Thoracic aorta (tissue), 2 donors: ENCODE data around the gene REEP6. TPM values are rescaled to one million over a fixed set of nuclear protein-coding genes. Genes with fewer than 3 reads are reported as not detected.

Source experiments
- ATAC-seq: fragments of 150-250 bp; one replicate; pipeline ENCODE4 v1.8.0; 2017; ENCODE audit warnings: low read depth; ENCODE audit not compliant: insufficient number of reproducible peaks, low FRiP score
- DNase-seq: peaks from one replicate; pipeline ENCODE4 v3.0.0-alpha.2; 2020; ENCODE audit warnings: low spot score
- H3K27ac ChIP-seq, 2 donors: fragments of 200-600 bp; sonication (generic); 1 replicate in 1 of 2; 2 replicates in 1 of 2; pipeline ENCODE4 v1.5.1; 2016; ENCODE audit warnings: mild to moderate bottlenecking in 2 of 2, moderate library complexity in 2 of 2
- H3K27me3 ChIP-seq: fragments of 200-600 bp; sonication (generic); replicated peaks from 2 replicates; pipeline ENCODE4 v1.6.0; 2016; ENCODE audit warnings: mild to moderate bottlenecking; ENCODE audit not compliant: insufficient read depth
- H3K36me3 ChIP-seq: fragments of 200-600 bp; sonication (generic); one replicate; pipeline ENCODE4 v1.5.1; 2016
- H3K4me1 ChIP-seq, 2 donors: fragments of 200-600 bp; sonication (generic); 1 replicate in 1 of 2; 2 replicates in 1 of 2; pipeline versions ENCODE4 v1.5.1 to v1.6.0; 2016; ENCODE audit warnings: low read depth in 2 of 2, mild to moderate bottlenecking in 1 of 2; ENCODE audit not compliant: control insufficient read depth in 1 of 2
- H3K4me3 ChIP-seq: fragments of 200-600 bp; sonication (generic); 2 replicates; pipeline ENCODE4 v1.5.1; 2016; ENCODE audit warnings: mild to moderate bottlenecking
- H3K9me3 ChIP-seq: fragments of 200-600 bp; sonication (generic); 2 replicates; pipeline ENCODE4 v1.5.1; 2016
- CTCF ChIP-seq: fragments of 200-600 bp; sonication (generic); IDR thresholded peaks from one replicate; pipeline ENCODE4 v1.5.1; 2019; ENCODE audit warnings: antibody characterized with exemption
- total RNA-seq, 2 donors: library from RNA; depleted of rRNA; stranded (reverse); fragments of >200 nt; gene quantifications; one replicate each; pipeline versions ENCODE4 v1.1.0 to v1.2.3, GENCODE V29; 2016

Gene REEP6
- total RNA-seq, 2 donors from 2014 or later, result 0.35 to 1.6 TPM

DNA sequence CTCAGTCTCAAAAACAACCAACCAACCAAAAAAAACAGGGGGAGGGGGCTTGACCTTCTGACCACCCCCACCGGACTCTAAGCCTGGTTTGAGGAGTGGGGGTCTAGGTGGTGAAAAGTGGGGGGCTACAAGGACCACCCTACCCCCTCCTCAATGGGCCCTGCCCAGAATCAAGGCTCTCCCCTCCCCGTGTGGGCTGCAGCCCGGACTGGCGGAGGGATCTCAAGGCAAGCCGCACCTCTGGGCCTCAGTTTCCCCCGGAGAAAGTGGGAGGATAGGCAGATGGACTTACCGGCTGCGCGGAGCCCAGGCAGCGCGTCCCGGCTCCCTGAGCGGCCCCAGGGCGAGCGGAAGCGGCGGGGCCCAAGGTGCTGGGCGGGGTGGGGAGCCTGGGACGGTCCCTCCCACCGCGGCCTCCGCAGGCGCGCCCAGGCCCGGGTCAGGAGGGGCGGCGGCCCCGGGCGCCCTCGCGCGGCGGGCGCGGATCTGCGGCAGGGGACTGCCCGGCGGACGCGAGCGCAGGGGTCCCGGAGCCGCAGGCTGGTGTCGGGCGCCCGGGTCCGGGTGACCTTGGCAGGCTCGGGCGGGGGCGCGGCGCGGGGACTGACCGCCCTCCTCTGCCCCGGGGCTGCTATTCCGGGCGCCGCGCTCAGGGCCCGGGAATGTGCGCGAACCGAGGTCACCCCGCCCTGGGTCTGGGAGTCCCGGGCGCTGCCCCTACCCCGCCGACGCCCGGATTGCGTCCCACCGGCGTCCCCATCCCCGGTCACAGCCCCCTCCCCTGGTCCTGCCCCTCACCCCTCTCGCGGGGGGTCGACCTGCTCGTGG lies 21.9 kb downstream of the REEP6 start, which contains the start of gene ADAMTSL5:
Gene ADAMTSL5, minus strand, starts transcription at position 349 of the 828 bp plus-strand sequence. CDS start 2,076 bp downstream, outside the sequence.
- H3K27me3 ChIP-seq, result no peaks in the 10 kb centered on the region
- no peak for DNase-seq
- H3K4me1 ChIP-seq, result peaks cover 0 to 19% of the 10 kb centered on the region in 2 donors

GRCh38 chr19:1513499-1514294 lies 22.7 kb downstream of the REEP6 start:
- Histone ChIP-seq H3K4me1 (peaks cover 0 to 19% of the 10 kb centered on the region in 2 donors), H3K4me3 (peak overlapping the region; percentile 78), H3K27ac (peak overlapping the region; percentile 75 to 80), H3K36me3 (no peaks in the 10 kb centered on the region), H3K9me3 (no peaks in the 10 kb centered on the region), H3K27me3 (no peaks in the 10 kb centered on the region)
- peak; percentile 59 for TF ChIP-seq CTCF
- ATAC-seq, result no peak
- no peak for DNase-seq

More for the DNA sequence above, 21.9 kb downstream of the REEP6 start, which contains the start of gene ADAMTSL5:
- H3K27ac ChIP-seq, result peak within 1 kb of the TSS; percentile 75 to 80
- no peak for ATAC-seq
- peak within 1 kb of the TSS; percentile 78 for H3K4me3 ChIP-seq
- TF ChIP-seq CTCF, result no peak
- H3K9me3 ChIP-seq, result no peaks in the 10 kb centered on the region
- H3K36me3 ChIP-seq, result no peaks in the 10 kb centered on the region

DNA sequence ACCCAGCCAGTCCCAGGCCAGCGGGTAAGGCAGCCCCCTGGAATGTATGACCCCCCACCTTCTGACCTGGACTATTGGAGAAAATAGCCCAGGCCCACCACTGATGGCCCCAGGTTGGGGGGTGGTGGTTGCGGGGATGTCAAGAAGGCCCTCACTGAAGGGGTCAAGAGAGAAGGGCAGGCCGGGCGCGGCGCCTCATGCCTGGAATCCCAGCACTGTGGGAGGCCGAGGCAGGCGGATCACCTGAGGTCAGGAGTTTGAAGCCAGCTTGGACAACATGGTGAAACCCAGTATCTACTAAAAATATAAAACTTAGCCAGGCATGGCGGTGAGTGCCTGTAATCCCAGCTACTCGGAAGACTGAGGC lies 23.3 kb downstream of the REEP6 start:
- TF ChIP-seq CTCF, result no peak

DNA sequence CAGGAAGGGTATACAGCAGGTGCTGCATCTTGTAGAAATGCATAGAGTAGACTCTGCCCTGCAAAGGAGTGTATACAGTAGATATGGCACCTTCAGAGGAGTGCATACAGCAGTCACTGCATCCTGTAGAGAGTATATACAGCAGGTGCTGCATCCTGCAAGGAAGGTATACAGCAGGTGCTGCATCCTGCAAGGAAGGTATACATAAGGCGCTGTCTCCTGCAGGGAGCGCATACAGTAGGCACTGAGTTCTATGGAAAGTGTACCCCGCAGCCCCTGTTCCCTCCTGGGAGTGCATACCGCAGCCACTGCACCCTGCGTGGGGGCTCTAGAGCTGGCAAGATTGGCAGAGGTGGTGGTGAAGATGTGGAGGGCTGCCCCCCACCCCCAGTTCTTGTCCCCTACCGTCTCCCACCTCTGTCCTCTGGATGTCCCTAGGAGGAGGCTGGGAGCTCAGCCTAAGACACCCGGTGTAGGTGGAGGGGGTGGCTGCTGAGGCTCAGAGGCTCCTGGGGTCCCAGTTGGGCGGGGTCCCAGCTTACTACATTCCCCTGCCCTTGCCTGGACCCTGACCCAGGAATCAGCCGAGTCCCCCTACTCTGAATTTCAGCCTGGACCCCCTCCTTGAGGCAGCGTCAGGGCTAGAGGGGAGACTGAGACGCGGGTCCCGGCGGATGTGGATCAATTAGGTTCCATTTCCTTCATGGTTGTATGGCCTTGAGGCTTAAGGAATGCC lies 24.2 kb downstream of the REEP6 start:
- Histone ChIP-seq H3K4me3 (no peak overlapping the region), H3K27me3 (no peaks in the 10 kb centered on the region), H3K36me3 (no peaks in the 10 kb centered on the region), H3K9me3 (no peaks in the 10 kb centered on the region), H3K27ac (no peak overlapping the region), H3K4me1 (peaks cover 0 to 19% of the 10 kb centered on the region in 2 donors)
- no peak for TF ChIP-seq CTCF
- DNase-seq (no peak), ATAC-seq (no peak)

More for the DNA sequence above, 23.3 kb downstream of the REEP6 start:
- H3K27me3 ChIP-seq, result no peaks in the 10 kb centered on the region
- H3K36me3 ChIP-seq, result no peaks in the 10 kb centered on the region
- no peak for DNase-seq
- H3K9me3 ChIP-seq, result no peaks in the 10 kb centered on the region
- H3K4me1 ChIP-seq, result peaks cover 0 to 19% of the 10 kb centered on the region in 2 donors
- ATAC-seq, result no peak
- H3K4me3 ChIP-seq, result no peak overlapping the region
- H3K27ac ChIP-seq, result no peak overlapping the region
